K562 (cell line): ENCODE measurements around the gene GABRB1. TPM values are rescaled to one million over a fixed set of nuclear protein-coding genes. Genes with fewer than 3 reads are reported as not detected.

ENCODE experiments used
- ATAC-seq: fragments of 200-7000 bp; cut with Tn5 transposase; 3 replicates; pipeline ENCODE4 v1.9.1; 2020; ENCODE audit warnings: moderate library complexity
- BruUV-seq: library from RNA; stranded (reverse); fragments of 400-500 nt; replicated peaks from 2 replicates; lab custom pipeline; 2021; lab: Mats Ljungman, UMichigan
- CTCF ChIA-PET: fragments of 300-600 bp; formaldehyde crosslinking; extraction: SDS; loops from one replicate; lab custom pipeline; 2021; ENCODE audit warnings: low intra/inter-chr PET ratio; lab: Yijun Ruan, JAX
- POLR2A ChIA-PET: fragments of 300-600, 350-650 bp; sonication (Branson Sonifier 250); formaldehyde crosslinking; extraction: SDS; loops from one replicate; lab custom pipeline; 2021; ENCODE audit warnings: antibody characterized with exemption, inconsistent platforms; lab: Yijun Ruan, JAX
- DNase-seq, 4 experiments: peaks; one replicate each; pipeline versions ENCODE4 v3.0.0 to v3.0.0-alpha.2; 2011 to 2018; ENCODE audit warnings: low spot score in 3 of 4, mixed read lengths in 3 of 4; ENCODE audit errors: extremely low read depth in 1 of 4
- FAIRE-seq: peaks from 2 replicates; lab custom pipeline; 2011; peaks lifted over from hg19 to GRCh38; lab: Jason Lieb, UNC
- H2AFZ ChIP-seq: 2 replicates; pipeline ENCODE4 v1.6.0; 2011; ENCODE audit warnings: low read depth, low read length, control low read depth, inconsistent platforms
- H3K27ac ChIP-seq: fragments of 200-600 bp; 3 replicates; pipeline ENCODE4 v1.8.0; 2011; ENCODE audit warnings: low read depth, mild to moderate bottlenecking, control low read depth, inconsistent platforms, low read length, moderate library complexity, mixed read lengths; ENCODE audit errors: extremely low read depth
- H3K27me3 ChIP-seq, 2 experiments: fragments of 300-600 bp in 1 of 2; 2 replicates in 1 of 2; 3 replicates in 1 of 2; pipeline versions ENCODE4 v1.6.0 to v1.8.0; 2011; ENCODE audit warnings: inconsistent platforms in 2 of 2, low read length in 2 of 2, mild to moderate bottlenecking in 1 of 2, mixed read lengths in 1 of 2, moderate library complexity in 1 of 2; ENCODE audit not compliant: control insufficient read depth in 2 of 2, insufficient read depth in 2 of 2
- H3K36me3 ChIP-seq: fragments of 300-600 bp; 3 replicates; pipeline ENCODE4 v1.8.0; 2011; ENCODE audit warnings: mild to moderate bottlenecking, low read length, inconsistent platforms; ENCODE audit not compliant: control insufficient read depth, insufficient read depth
- H3K4me1 ChIP-seq, 2 experiments: fragments of 200-600 bp in 1 of 2; replicated peaks in 1 of 2; 2 replicates in 1 of 2; 3 replicates in 1 of 2; pipeline versions ENCODE4 v1.5.1 to v1.8.0; 2011; ENCODE audit warnings: inconsistent platforms in 2 of 2, low read length in 2 of 2, mild to moderate bottlenecking in 1 of 2, mixed read lengths in 1 of 2, moderate library complexity in 1 of 2; ENCODE audit not compliant: control insufficient read depth in 2 of 2, insufficient read depth in 2 of 2
- H3K4me2 ChIP-seq: 2 replicates; pipeline ENCODE4 v1.6.1; 2011; ENCODE audit warnings: low read length, control low read depth, inconsistent platforms, mixed read lengths; ENCODE audit not compliant: insufficient read depth
- H3K4me3 ChIP-seq: fragments of 200-600 bp; sonication (generic), shearing (Covaris generic); 2 replicates; pipeline ENCODE4 v1.5.1; 2016; ENCODE audit warnings: control low read depth, inconsistent platforms
- H3K79me2 ChIP-seq: fragments of 200-600 bp; 3 replicates; pipeline ENCODE4 v1.8.0; 2011; ENCODE audit warnings: low read length, inconsistent platforms; ENCODE audit not compliant: control insufficient read depth, insufficient read depth
- H3K9ac ChIP-seq, 2 experiments: 2 replicates each; pipeline versions ENCODE4 v1.6.0 to v1.6.1; 2011; ENCODE audit warnings: low read depth in 2 of 2, low read length in 2 of 2, control low read depth in 1 of 2, inconsistent platforms in 1 of 2, mild to moderate bottlenecking in 1 of 2, mixed read lengths in 1 of 2; ENCODE audit not compliant: insufficient read depth in 1 of 2
- H3K9me1 ChIP-seq: one replicate; pipeline ENCODE4 v1.6.0; 2011; ENCODE audit warnings: inconsistent platforms, mild to moderate bottlenecking, low read length, moderate library complexity; ENCODE audit not compliant: control insufficient read depth, insufficient read depth
- H3K9me3 ChIP-seq: replicated peaks from 2 replicates; pipeline ENCODE4 v1.5.1; 2011; ENCODE audit warnings: low read depth, low read length, inconsistent platforms; ENCODE audit not compliant: control insufficient read depth, insufficient read depth
- H4K20me1 ChIP-seq: replicated peaks from 2 replicates; pipeline ENCODE4 v1.6.1; 2011; ENCODE audit warnings: low read length, inconsistent platforms, mixed read lengths; ENCODE audit not compliant: control insufficient read depth, insufficient read depth
- DEAF1 ChIP-seq: fragments of 450-650 bp; formaldehyde crosslinking; IDR thresholded peaks from 2 replicates; pipeline ENCODE4 v1.4.0; 2020; ENCODE audit warnings: mild to moderate bottlenecking, moderate library complexity
- DIDO1 ChIP-seq: fragments of 450-650 bp; IDR thresholded peaks from 2 replicates; pipeline ENCODE4 v1.6.1; 2016; ENCODE audit warnings: low read depth, missing biosample characterization, missing genetic modification characterization
- KHSRP ChIP-seq: fragments of 450-650 bp; IDR thresholded peaks from 2 replicates; pipeline ENCODE4 v1.6.1; 2017
- MAFF ChIP-seq: IDR thresholded peaks from 2 replicates; pipeline ENCODE4 v1.6.1; 2012; ENCODE audit warnings: low read length, improper control_type of control experiment
- PML ChIP-seq: IDR thresholded peaks from 2 replicates; pipeline ENCODE4 v1.6.1; 2012; ENCODE audit warnings: low read length, inconsistent platforms
- POLR2H ChIP-seq: IDR thresholded peaks from 2 replicates; pipeline ENCODE4 v1.6.1; 2016; ENCODE audit warnings: missing genetic modification characterization, low read depth, mild to moderate bottlenecking, control low read depth, missing compliant biosample characterization, moderate library complexity
- PPARD ChIP-seq: fragments of 250-450 bp; sonication (Bioruptor Pico); IDR thresholded peaks from 2 replicates; pipeline ENCODE4 v1.8.0; 2022; ENCODE audit warnings: inconsistent platforms, mild to moderate bottlenecking, moderate library complexity
- RBBP5 ChIP-seq: fragments of 200-600 bp; sonication (generic); IDR thresholded peaks from 2 replicates; pipeline ENCODE4 v1.6.1; 2012; ENCODE audit warnings: borderline replicate concordance, mild to moderate bottlenecking, low read length, control low read depth, inconsistent platforms; ENCODE audit not compliant: insufficient read depth, poor library complexity, severe bottlenecking
- TCF7L2 ChIP-seq: fragments of 150-350 bp; IDR thresholded peaks from 2 replicates; pipeline ENCODE4 v1.6.1; 2016; ENCODE audit warnings: low read depth, mild to moderate bottlenecking, low read length, moderate library complexity
- ZBTB26 ChIP-seq: fragments of 450-650 bp; formaldehyde crosslinking; IDR thresholded peaks from 2 replicates; pipeline ENCODE4 v1.4.0; 2022; ENCODE audit warnings: missing genetic modification characterization
- ZNF12 ChIP-seq: sonication (generic); formaldehyde crosslinking; IDR thresholded peaks from 2 replicates; pipeline ENCODE4 v1.4.0; 2020; ENCODE audit warnings: mild to moderate bottlenecking, missing genetic modification reagents
- ZNF695 ChIP-seq: fragments of 450-650 bp; formaldehyde crosslinking; IDR thresholded peaks from 2 replicates; pipeline ENCODE4 v1.4.0; 2020; ENCODE audit warnings: mild to moderate bottlenecking, moderate library complexity
- ZNF717 ChIP-seq: fragments of 250-450 bp; sonication (Bioruptor Pico); IDR thresholded peaks from 2 replicates; pipeline ENCODE4 v1.5.0; 2021
- WGBS: fragments of 100-300 bp; shearing (Covaris generic); methylation state at CpG from one replicate; pipeline ENCODE4 v1.1.6; 2016; ENCODE audit warnings: low coverage, mixed read lengths; ENCODE audit not compliant: insufficient coverage; ENCODE audit errors: missing lambda C conversion rate; 5-methylcytosine and 5-hydroxymethylcytosine counted together
- in situ Hi-C: fragments of 300-500 bp; cut with MboI; formaldehyde crosslinking; loops from 4 replicates; pipeline ENCODE4 v1.15.0; 2018; ENCODE audit warnings: inconsistent platforms, mixed read lengths
- intact Hi-C: fragments of 100-400 bp; cut with micrococcal nuclease; formaldehyde crosslinking; loops from 2 replicates; pipeline ENCODE4 v1.14.2; 2022
- polyA plus RNA-seq, 8 experiments: library from polyadenylated mRNA; depleted of rRNA in 4 of 8; stranded (reverse) in 5 of 8; unstranded in 3 of 8; fragments of >200 nt; fragmentation: Nextera tagmentation in 2 of 8; fragmentation: Illumina TruSeq in 1 of 8; extraction: Ambion mirVana in 2 of 8; extraction: Trizol in 1 of 8; gene quantifications; 2 replicates each; pipeline versions ENCODE4 v1.2.1 to v1.2.3, GENCODE V29; 2011 to 2014; ENCODE audit warnings: inconsistent platforms in 1 of 8, missing spikeins in 1 of 8
- total RNA-seq, 7 experiments: library from RNA; depleted of rRNA in 6 of 7; stranded (reverse); fragments of >200 nt in 6 of 7; fragmentation: Illumina TruSeq in 2 of 7; extraction: Trizol in 2 of 7; gene quantifications; 2 replicates each; pipeline versions ENCODE4 v1.2.1 to v1.2.3, GENCODE V29; 2011 to 2021; ENCODE audit warnings: low replicate concordance in 1 of 7

The GABRB1 gene
- total and polyA plus RNA-seq, 9 of the 15 experiments (the other 6 are each of a cell fraction or from before 2014, with no cell fraction given), result not detected

GRCh38 chr4:47219586-47219985 is 188.2 kb downstream of the GABRB1 start:
- Histone ChIP-seq H3K9ac (no peak overlapping the region), H3K4me1 (no peaks in the 10 kb centered on the region), H3K27ac (no peak overlapping the region), H4K20me1 (no peaks in the 10 kb centered on the region), H3K79me2 (no peaks in the 10 kb centered on the region), H2AFZ (no peak overlapping the region), H3K36me3 (no peaks in the 10 kb centered on the region), H3K9me3 (no peaks in the 10 kb centered on the region), H3K4me3 (no peak overlapping the region), H3K27me3 (no peaks in the 10 kb centered on the region), H3K9me1 (no peaks in the 10 kb centered on the region), H3K4me2 (no peak overlapping the region)
- DNase-seq (no peak), ATAC-seq (no peak), FAIRE-seq (no peak)
- in situ Hi-C loops, result no loop called here
- ChIA-PET CTCF (no interaction called here), POLR2A (no interaction called here)
- BruUV-seq, result no TSS peak
- WGBS, result 0% methylated on average over 2 of the region's 2 CpGs
- intact Hi-C loops, result no loop called here
- TF ChIP-seq ZNF695 (CRISPR knock-in tag) (no peak), MAFF (no peak), ZNF717 (no peak), ZBTB26 (CRISPR knock-in tag) (no peak), PML (no peak), POLR2H (no peak), KHSRP (no peak), DIDO1 (no peak), ZNF12 (no peak), PPARD (CRISPR knock-in tag) (no peak), TCF7L2 (no peak), DEAF1 (no peak), RBBP5 (no peak)
